SK-N-SH treated with all-trans-retinoic acid at 6 μM for 48 hours (cell line): ENCODE results near the gene PLXNA4.

ENCODE experiments used
- ATAC-seq: fragments of 200-7000 bp; cut with Tn5 transposase; 3 replicates; pipeline ENCODE4 v1.9.1; 2020; ENCODE audit warnings: mild to moderate bottlenecking, moderate library complexity
- ARNTL ChIP-seq: fragments of 450-650 bp; formaldehyde crosslinking; IDR thresholded peaks from 2 replicates; pipeline ENCODE4 v1.5.0; 2020; ENCODE audit warnings: low read depth, mild to moderate bottlenecking, moderate library complexity, borderline replicate concordance
- BACH2 ChIP-seq: fragments of 250-450 bp; sonication (Bioruptor Pico); IDR thresholded peaks from 2 replicates; pipeline ENCODE4 v1.9.0; 2021; ENCODE audit warnings: mild to moderate bottlenecking, borderline replicate concordance
- CREB5 ChIP-seq: fragments of 250-450 bp; sonication (Bioruptor Pico); IDR thresholded peaks from 2 replicates; pipeline ENCODE4 v1.5.1; 2020; ENCODE audit warnings: low read depth, mild to moderate bottlenecking, moderate library complexity
- CSDC2 ChIP-seq: fragments of 250-450 bp; sonication (Bioruptor Pico); IDR thresholded peaks from 2 replicates; pipeline ENCODE4 v1.5.0; 2020; ENCODE audit warnings: mild to moderate bottlenecking, moderate library complexity
- CSRNP3 ChIP-seq: fragments of 250-450 bp; sonication (Bioruptor Pico); IDR thresholded peaks from 2 replicates; pipeline ENCODE4 v1.5.1; 2021; ENCODE audit warnings: mild to moderate bottlenecking, moderate library complexity
- ESRRG ChIP-seq: fragments of 250-450 bp; sonication (Bioruptor Pico); IDR thresholded peaks from 2 replicates; pipeline ENCODE4 v1.6.1; 2021; ENCODE audit warnings: mild to moderate bottlenecking
- GLIS3 ChIP-seq: fragments of 250-450 bp; sonication (Bioruptor Pico); IDR thresholded peaks from 2 replicates; pipeline ENCODE4 v1.5.0; 2020; ENCODE audit warnings: mild to moderate bottlenecking, moderate library complexity
- ISL1 ChIP-seq: fragments of 250-450 bp; sonication (Bioruptor Pico); IDR thresholded peaks from 2 replicates; pipeline ENCODE4 v2.1.2; 2022; ENCODE audit warnings: mild to moderate bottlenecking, moderate library complexity
- OSR1 ChIP-seq: fragments of 250-450 bp; sonication (Bioruptor Pico); IDR thresholded peaks from 2 replicates; pipeline ENCODE4 v1.8.0; 2022; ENCODE audit warnings: moderate library complexity, mild to moderate bottlenecking, inconsistent platforms
- PATZ1 ChIP-seq: fragments of 250-450 bp; sonication (Bioruptor Pico); IDR thresholded peaks from 2 replicates; pipeline ENCODE4 v1.8.0; 2020; ENCODE audit warnings: mild to moderate bottlenecking, moderate library complexity, borderline replicate concordance
- POU6F1 ChIP-seq: fragments of 250-450 bp; sonication (Bioruptor Pico); IDR thresholded peaks from 2 replicates; pipeline ENCODE4 v1.8.0; 2021; ENCODE audit warnings: low read depth, mild to moderate bottlenecking, moderate library complexity, borderline replicate concordance
- PPARA ChIP-seq: fragments of 250-450 bp; sonication (Bioruptor Pico); IDR thresholded peaks from 2 replicates; pipeline ENCODE4 v1.5.0; 2020; ENCODE audit warnings: mild to moderate bottlenecking, borderline replicate concordance
- RARB ChIP-seq: fragments of 250-450 bp; sonication (Bioruptor Pico); IDR thresholded peaks from 2 replicates; pipeline ENCODE4 v1.8.0; 2021; ENCODE audit warnings: mild to moderate bottlenecking, moderate library complexity
- SNAI2 ChIP-seq: fragments of 250-450 bp; sonication (Bioruptor Pico); IDR thresholded peaks from 2 replicates; pipeline ENCODE4 v1.5.0; 2020; ENCODE audit warnings: mild to moderate bottlenecking, moderate library complexity
- TCF4 ChIP-seq: fragments of 250-450 bp; sonication (Bioruptor Pico); IDR thresholded peaks from 2 replicates; pipeline ENCODE4 v1.8.0; 2021; ENCODE audit warnings: mild to moderate bottlenecking, moderate library complexity, borderline replicate concordance
- TSHZ2 ChIP-seq: fragments of 250-450 bp; sonication (Bioruptor Pico); IDR thresholded peaks from 2 replicates; pipeline ENCODE4 v1.5.0; 2020; ENCODE audit warnings: mild to moderate bottlenecking, moderate library complexity
- ZFP3 ChIP-seq: fragments of 250-450 bp; sonication (Bioruptor Pico); IDR thresholded peaks from 2 replicates; pipeline ENCODE4 v1.5.0; 2020; ENCODE audit warnings: mild to moderate bottlenecking, moderate library complexity
- ZFP30 ChIP-seq: fragments of 450-650 bp; formaldehyde crosslinking; IDR thresholded peaks from 2 replicates; pipeline ENCODE4 v1.5.0; 2022; ENCODE audit warnings: mild to moderate bottlenecking, moderate library complexity
- ZNF565 ChIP-seq: fragments of 450-650 bp; formaldehyde crosslinking; conservative IDR thresholded peaks from 2 replicates; pipeline ENCODE4 v1.5.0; 2020; ENCODE audit warnings: low read depth, mild to moderate bottlenecking, moderate library complexity
- ZNF70 ChIP-seq: fragments of 450-650 bp; formaldehyde crosslinking; IDR thresholded peaks from 2 replicates; pipeline ENCODE4 v1.5.0; 2020; ENCODE audit warnings: mild to moderate bottlenecking, moderate library complexity
- ZNF8 ChIP-seq: fragments of 450-650 bp; formaldehyde crosslinking; IDR thresholded peaks from 2 replicates; pipeline ENCODE4 v1.5.0; 2020; ENCODE audit warnings: mild to moderate bottlenecking, moderate library complexity

The PLXNA4 gene

GRCh38 chr7:132216847-132217525 lies 359.3 kb downstream of the PLXNA4 start:
- no peak for ATAC-seq
- no peak for TF ChIP-seq CREB5 (CRISPR knock-in tag)
- TF ChIP-seq ESRRG (CRISPR knock-in tag): no peak
- TF ChIP-seq PPARA (CRISPR knock-in tag): no peak
- TF ChIP-seq CSRNP3: no peak
- TF ChIP-seq SNAI2 (CRISPR knock-in tag): no peak
- no peak for TF ChIP-seq ZFP30 (CRISPR knock-in tag)
- no peak for TF ChIP-seq POU6F1 (CRISPR knock-in tag)
- no peak for TF ChIP-seq TCF4 (CRISPR knock-in tag)
- TF ChIP-seq CSDC2 (CRISPR knock-in tag): no peak

GRCh38 chr7:132214452-132214851 lies 361.8 kb downstream of the PLXNA4 start:
- ATAC-seq: no peak
- no peak for TF ChIP-seq SNAI2 (CRISPR knock-in tag)
- no peak for TF ChIP-seq ZFP30 (CRISPR knock-in tag)
- TF ChIP-seq CREB5 (CRISPR knock-in tag): no peak

GRCh38 chr7:132213583-132213982 lies 362.7 kb downstream of the PLXNA4 start:
- TF ChIP-seq PATZ1 (no peak), POU6F1 (CRISPR knock-in tag) (no peak), GLIS3 (CRISPR knock-in tag) (no peak), CREB5 (CRISPR knock-in tag) (no peak), ZNF565 (CRISPR knock-in tag) (no peak), BACH2 (no peak), TCF4 (CRISPR knock-in tag) (no peak), OSR1 (CRISPR knock-in tag) (no peak), ZFP30 (CRISPR knock-in tag) (no peak), ESRRG (CRISPR knock-in tag) (no peak), ZFP3 (CRISPR knock-in tag) (no peak), PPARA (CRISPR knock-in tag) (no peak), CSDC2 (CRISPR knock-in tag) (no peak), ZNF70 (no peak), TSHZ2 (CRISPR knock-in tag) (no peak), ARNTL (no peak), CSRNP3 (no peak), ZNF8 (CRISPR knock-in tag) (no peak), RARB (CRISPR knock-in tag) (no peak), ISL1 (CRISPR knock-in tag) (no peak)
- ATAC-seq: peak; percentile 35; the same call in 2 of the 3 replicates
